ENCODE measurements around the gene COA7.

GRCh38 chr1:52723260-52723659, 25.1 kb upstream of the COA7 start:
- TF ChIP-seq POLR2A (IDR thresholded peaks at IDR 0.05) = no peak
- no peak for TF ChIP-seq CTCF (IDR thresholded peaks at IDR 0.05 in 8 of 11, conservative IDR thresholded peaks at IDR 0.05 in 3 of 11)
- no peak for TF ChIP-seq POLR2AphosphoS5 (IDR thresholded peaks at IDR 0.05)
